HEK293 (cell line): Measurements from ENCODE around the gene ITSN1.

Source experiments
- CTCF ChIA-PET: fragments of 350-600 bp; formaldehyde crosslinking; extraction: SDS; loops from one replicate; lab custom pipeline; 2021; ENCODE audit warnings: antibody characterized with exemption; lab: Yijun Ruan, JAX
- POLR2A ChIA-PET: fragments of 300-600 bp; formaldehyde crosslinking; extraction: SDS; loops from one replicate; lab custom pipeline; 2020; ENCODE audit warnings: antibody characterized with exemption, inconsistent platforms; lab: Yijun Ruan, JAX
- H3K27ac ChIP-seq: fragments of 200-500 bp; sonication (Bioruptor generic); 2 replicates; pipeline ENCODE4 v1.5.1; 2014; ENCODE audit warnings: low read depth, low read length, control low read depth, inconsistent platforms; ENCODE audit errors: extremely low read depth
- H3K36me3 ChIP-seq, 2 experiments: fragments of 200-500 bp in 1 of 2; sonication (Bioruptor generic) in 1 of 2; 1 replicate in 1 of 2; 2 replicates in 1 of 2; pipeline ENCODE4 v1.5.1; 2014 to 2017; ENCODE audit warnings: inconsistent platforms in 2 of 2, low read length in 2 of 2; ENCODE audit not compliant: control insufficient read depth in 2 of 2, insufficient read depth in 1 of 2
- H3K4me1 ChIP-seq: fragments of 200-500 bp; sonication (Bioruptor generic); 2 replicates; pipeline ENCODE4 v1.5.1; 2014; ENCODE audit warnings: mild to moderate bottlenecking, low read length, inconsistent platforms; ENCODE audit not compliant: control insufficient read depth, insufficient read depth
- H3K4me3 ChIP-seq: 2 replicates; pipeline ENCODE4 v1.5.1; 2011; ENCODE audit warnings: low read depth, mild to moderate bottlenecking, control low read depth, low read length, moderate library complexity
- H3K9me3 ChIP-seq: fragments of 200-500 bp; sonication (Bioruptor generic); 2 replicates; pipeline ENCODE4 v1.5.1; 2014; ENCODE audit warnings: low read depth, low read length, inconsistent platforms; ENCODE audit not compliant: control insufficient read depth, insufficient read depth
- SCRT2 ChIP-seq: fragments of 450-650 bp; formaldehyde crosslinking; IDR thresholded peaks from 2 replicates; pipeline ENCODE4 v1.5.1; 2016; ENCODE audit warnings: missing biosample characterization, missing genetic modification characterization
- SP7 ChIP-seq: fragments of 450-650 bp; formaldehyde crosslinking; IDR thresholded peaks from 2 replicates; pipeline ENCODE4 v1.5.1; 2016; ENCODE audit warnings: missing biosample characterization, missing genetic modification characterization
- ZBTB21 ChIP-seq: fragments of 450-650 bp; formaldehyde crosslinking; IDR thresholded peaks from 2 replicates; pipeline ENCODE4 v1.5.1; 2017; ENCODE audit warnings: missing biosample characterization, missing genetic modification characterization
- ZFHX2 ChIP-seq: fragments of 450-650 bp; formaldehyde crosslinking; conservative IDR thresholded peaks from 2 replicates; pipeline ENCODE4 v1.5.1; 2016; ENCODE audit warnings: missing biosample characterization, missing genetic modification characterization
- ZFP41 ChIP-seq: fragments of 450-650 bp; formaldehyde crosslinking; IDR thresholded peaks from 2 replicates; pipeline ENCODE4 v1.5.1; 2016; ENCODE audit warnings: missing biosample characterization, missing genetic modification characterization, borderline replicate concordance
- ZIC2 ChIP-seq: fragments of 450-650 bp; formaldehyde crosslinking; IDR thresholded peaks from 2 replicates; pipeline ENCODE4 v1.5.1; 2016; ENCODE audit warnings: missing biosample characterization, missing genetic modification characterization
- ZNF184 ChIP-seq: fragments of 450-650 bp; IDR thresholded peaks from 2 replicates; pipeline ENCODE4 v1.5.1; 2018; ENCODE audit warnings: missing biosample characterization, mild to moderate bottlenecking, missing genetic modification characterization
- ZNF223 ChIP-seq: fragments of 450-650 bp; formaldehyde crosslinking; IDR thresholded peaks from 2 replicates; pipeline ENCODE4 v1.5.1; 2016; ENCODE audit warnings: missing biosample characterization, missing genetic modification characterization
- ZNF324 ChIP-seq: fragments of 450-650 bp; formaldehyde crosslinking; IDR thresholded peaks from 2 replicates; pipeline ENCODE4 v1.5.1; 2016; ENCODE audit warnings: missing biosample characterization, missing genetic modification characterization
- ZNF354C ChIP-seq: fragments of 450-650 bp; formaldehyde crosslinking; IDR thresholded peaks from 2 replicates; pipeline ENCODE4 v1.5.1; 2016; ENCODE audit warnings: missing biosample characterization, missing genetic modification characterization, low read depth, borderline replicate concordance
- ZNF366 ChIP-seq: fragments of 450-650 bp; formaldehyde crosslinking; conservative IDR thresholded peaks from 2 replicates; pipeline ENCODE4 v1.5.1; 2016; ENCODE audit warnings: missing biosample characterization, missing genetic modification characterization
- ZNF473 ChIP-seq: fragments of 450-650 bp; formaldehyde crosslinking; IDR thresholded peaks from 2 replicates; pipeline ENCODE4 v1.5.1; 2017; ENCODE audit warnings: missing biosample characterization, missing genetic modification characterization
- ZNF521 ChIP-seq: fragments of 450-650 bp; formaldehyde crosslinking; IDR thresholded peaks from 2 replicates; pipeline ENCODE4 v1.5.1; 2017; ENCODE audit warnings: missing biosample characterization, mild to moderate bottlenecking, missing genetic modification characterization
- ZNF529 ChIP-seq: fragments of 450-650 bp; formaldehyde crosslinking; IDR thresholded peaks from 2 replicates; pipeline ENCODE4 v1.5.1; 2017; ENCODE audit warnings: missing genetic modification characterization, missing biosample characterization; ENCODE audit not compliant: insufficient replicate concordance
- ZSCAN23 ChIP-seq: fragments of 450-650 bp; formaldehyde crosslinking; IDR thresholded peaks from 2 replicates; pipeline ENCODE4 v1.5.1; 2016; ENCODE audit warnings: missing biosample characterization, missing genetic modification characterization
- TF ChIP-seq, protein P1 (sequence below): fragments of 450-650 bp; formaldehyde crosslinking; conservative IDR thresholded peaks from 2 replicates; pipeline ENCODE4 v1.5.1; 2016; ENCODE audit warnings: low read depth, missing biosample characterization, missing genetic modification characterization
- TF ChIP-seq, protein P2 (sequence below): IDR thresholded peaks from 2 replicates; pipeline ENCODE4 v1.6.1; 2011; ENCODE audit warnings: mild to moderate bottlenecking, low read depth, low read length, borderline replicate concordance
- TF ChIP-seq, protein P3 (sequence below): fragments of 450-650 bp; formaldehyde crosslinking; IDR thresholded peaks from 2 replicates; pipeline ENCODE4 v1.5.1; 2016; ENCODE audit warnings: missing biosample characterization, missing genetic modification characterization
- TF ChIP-seq, protein P4 (sequence below): fragments of 450-650 bp; formaldehyde crosslinking; IDR thresholded peaks from 2 replicates; pipeline ENCODE4 v1.5.1; 2016; ENCODE audit warnings: missing biosample characterization, missing genetic modification characterization

The ITSN1 gene

DNA sequence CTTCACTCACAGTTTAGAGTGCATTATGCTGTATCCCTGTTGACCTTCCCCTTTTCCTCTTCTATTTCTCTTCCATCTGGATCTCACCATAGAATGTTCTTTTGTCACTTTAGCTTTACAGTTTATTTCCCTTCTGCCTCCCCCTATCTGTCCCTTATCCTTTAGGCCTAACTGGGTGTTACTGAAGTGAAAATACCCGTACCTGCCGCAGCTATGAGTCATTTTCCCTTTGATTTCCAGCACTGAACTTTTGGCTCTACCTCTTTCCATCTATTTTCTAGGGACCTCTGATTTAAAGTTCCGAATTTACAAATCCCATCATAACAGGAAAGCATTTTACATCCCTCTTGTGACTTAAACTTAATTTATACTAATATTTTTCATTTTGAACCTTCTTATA lies 19.7 kb downstream of the ITSN1 start:
- Histone ChIP-seq H3K4me3 (no peak overlapping the region), H3K36me3 (no peaks in the 10 kb centered on the region), H3K4me1 (no peaks in the 10 kb centered on the region), H3K27ac (no peak overlapping the region), H3K9me3 (no peaks in the 10 kb centered on the region)
- TF ChIP-seq SP7 (tag by site-specific recombination) (no peak), ZBTB21 (tag by site-specific recombination) (no peak), SCRT2 (no peak), ZNF223 (no peak), ZSCAN23 (no peak), ZIC2 (tag by site-specific recombination) (no peak), ZNF354C (tag by site-specific recombination) (no peak), ZNF529 (tag by site-specific recombination) (no peak), ZNF324 (no peak), ZFP41 (tag by site-specific recombination) (no peak), ZNF473 (tag by site-specific recombination) (no peak), ZNF366 (tag by site-specific recombination) (no peak)
- TF ChIP-seq, protein P1, sequence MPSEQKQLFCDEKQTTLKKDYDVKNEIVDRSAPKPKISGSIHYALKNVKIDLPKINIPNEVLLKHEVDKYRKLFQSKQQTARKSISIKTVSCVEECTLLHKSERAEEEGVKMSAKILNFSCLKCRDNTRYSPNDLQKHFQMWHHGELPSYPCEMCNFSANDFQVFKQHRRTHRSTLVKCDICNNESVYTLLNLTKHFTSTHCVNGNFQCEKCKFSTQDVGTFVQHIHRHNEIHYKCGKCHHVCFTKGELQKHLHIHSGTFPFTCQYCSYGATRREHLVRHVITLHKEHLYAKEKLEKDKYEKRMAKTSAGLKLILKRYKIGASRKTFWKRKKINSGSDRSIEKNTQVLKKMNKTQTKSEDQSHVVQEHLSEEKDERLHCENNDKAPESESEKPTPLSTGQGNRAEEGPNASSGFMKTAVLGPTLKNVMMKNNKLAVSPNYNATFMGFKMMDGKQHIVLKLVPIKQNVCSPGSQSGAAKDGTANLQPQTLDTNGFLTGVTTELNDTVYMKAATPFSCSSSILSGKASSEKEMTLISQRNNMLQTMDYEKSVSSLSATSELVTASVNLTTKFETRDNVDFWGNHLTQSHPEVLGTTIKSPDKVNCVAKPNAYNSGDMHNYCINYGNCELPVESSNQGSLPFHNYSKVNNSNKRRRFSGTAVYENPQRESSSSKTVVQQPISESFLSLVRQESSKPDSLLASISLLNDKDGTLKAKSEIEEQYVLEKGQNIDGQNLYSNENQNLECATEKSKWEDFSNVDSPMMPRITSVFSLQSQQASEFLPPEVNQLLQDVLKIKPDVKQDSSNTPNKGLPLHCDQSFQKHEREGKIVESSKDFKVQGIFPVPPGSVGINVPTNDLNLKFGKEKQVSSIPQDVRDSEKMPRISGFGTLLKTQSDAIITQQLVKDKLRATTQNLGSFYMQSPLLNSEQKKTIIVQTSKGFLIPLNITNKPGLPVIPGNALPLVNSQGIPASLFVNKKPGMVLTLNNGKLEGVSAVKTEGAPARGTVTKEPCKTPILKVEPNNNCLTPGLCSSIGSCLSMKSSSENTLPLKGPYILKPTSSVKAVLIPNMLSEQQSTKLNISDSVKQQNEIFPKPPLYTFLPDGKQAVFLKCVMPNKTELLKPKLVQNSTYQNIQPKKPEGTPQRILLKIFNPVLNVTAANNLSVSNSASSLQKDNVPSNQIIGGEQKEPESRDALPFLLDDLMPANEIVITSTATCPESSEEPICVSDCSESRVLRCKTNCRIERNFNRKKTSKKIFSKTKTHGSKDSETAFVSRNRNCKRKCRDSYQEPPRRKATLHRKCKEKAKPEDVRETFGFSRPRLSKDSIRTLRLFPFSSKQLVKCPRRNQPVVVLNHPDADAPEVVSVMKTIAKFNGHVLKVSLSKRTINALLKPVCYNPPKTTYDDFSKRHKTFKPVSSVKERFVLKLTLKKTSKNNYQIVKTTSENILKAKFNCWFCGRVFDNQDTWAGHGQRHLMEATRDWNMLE (tag by site-specific recombination) = no peak
- TF ChIP-seq, protein P2, sequence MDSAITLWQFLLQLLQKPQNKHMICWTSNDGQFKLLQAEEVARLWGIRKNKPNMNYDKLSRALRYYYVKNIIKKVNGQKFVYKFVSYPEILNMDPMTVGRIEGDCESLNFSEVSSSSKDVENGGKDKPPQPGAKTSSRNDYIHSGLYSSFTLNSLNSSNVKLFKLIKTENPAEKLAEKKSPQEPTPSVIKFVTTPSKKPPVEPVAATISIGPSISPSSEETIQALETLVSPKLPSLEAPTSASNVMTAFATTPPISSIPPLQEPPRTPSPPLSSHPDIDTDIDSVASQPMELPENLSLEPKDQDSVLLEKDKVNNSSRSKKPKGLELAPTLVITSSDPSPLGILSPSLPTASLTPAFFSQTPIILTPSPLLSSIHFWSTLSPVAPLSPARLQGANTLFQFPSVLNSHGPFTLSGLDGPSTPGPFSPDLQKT = no peak
- TF ChIP-seq, protein P3, sequence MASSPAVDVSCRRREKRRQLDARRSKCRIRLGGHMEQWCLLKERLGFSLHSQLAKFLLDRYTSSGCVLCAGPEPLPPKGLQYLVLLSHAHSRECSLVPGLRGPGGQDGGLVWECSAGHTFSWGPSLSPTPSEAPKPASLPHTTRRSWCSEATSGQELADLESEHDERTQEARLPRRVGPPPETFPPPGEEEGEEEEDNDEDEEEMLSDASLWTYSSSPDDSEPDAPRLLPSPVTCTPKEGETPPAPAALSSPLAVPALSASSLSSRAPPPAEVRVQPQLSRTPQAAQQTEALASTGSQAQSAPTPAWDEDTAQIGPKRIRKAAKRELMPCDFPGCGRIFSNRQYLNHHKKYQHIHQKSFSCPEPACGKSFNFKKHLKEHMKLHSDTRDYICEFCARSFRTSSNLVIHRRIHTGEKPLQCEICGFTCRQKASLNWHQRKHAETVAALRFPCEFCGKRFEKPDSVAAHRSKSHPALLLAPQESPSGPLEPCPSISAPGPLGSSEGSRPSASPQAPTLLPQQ (tag by site-specific recombination) = no peak
- ChIA-PET CTCF (interaction anchor here (0.6 kb wide), 1 partner anchor 10 kb away, joined by 3 read pairs; no protein-coding TSS in a partner anchor), POLR2A (interaction anchor here (0.6 kb wide), 1 partner anchor 17 kb away, joined by 3 read pairs; no protein-coding TSS in a partner anchor)

DNA sequence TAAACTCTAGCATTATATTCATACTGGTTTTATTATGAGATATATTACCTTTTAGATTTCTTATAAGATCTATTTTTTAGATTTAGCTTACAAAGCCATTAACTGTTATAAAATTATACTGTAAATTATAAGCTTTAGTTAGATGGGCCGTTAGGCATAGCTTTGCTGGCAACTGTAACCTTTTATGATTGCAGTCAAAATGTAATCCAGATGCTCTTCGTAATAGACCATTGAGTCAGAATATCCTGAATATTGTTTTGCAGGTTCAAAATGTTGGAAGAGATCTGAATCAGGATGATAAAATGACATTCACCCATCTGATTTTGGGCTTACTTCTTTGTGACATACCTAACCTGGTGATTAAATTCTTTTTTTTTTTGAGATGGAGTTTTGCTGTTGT lies 20.9 kb downstream of the ITSN1 start:
- H3K36me3 ChIP-seq = no peaks in the 10 kb centered on the region
- CTCF ChIA-PET = interaction anchor here (0.7 kb wide), 1 partner anchor 135 kb away, joined by 3 read pairs; no protein-coding TSS in a partner anchor
- no peaks in the 10 kb centered on the region for H3K4me1 ChIP-seq
- H3K27ac ChIP-seq = no peak overlapping the region
- no peaks in the 10 kb centered on the region for H3K9me3 ChIP-seq
- TF ChIP-seq ZNF521 (tag by site-specific recombination) (no peak), ZFHX2 (tag by site-specific recombination) (no peak), ZNF184 (tag by site-specific recombination) (no peak)
- TF ChIP-seq, protein P4, sequence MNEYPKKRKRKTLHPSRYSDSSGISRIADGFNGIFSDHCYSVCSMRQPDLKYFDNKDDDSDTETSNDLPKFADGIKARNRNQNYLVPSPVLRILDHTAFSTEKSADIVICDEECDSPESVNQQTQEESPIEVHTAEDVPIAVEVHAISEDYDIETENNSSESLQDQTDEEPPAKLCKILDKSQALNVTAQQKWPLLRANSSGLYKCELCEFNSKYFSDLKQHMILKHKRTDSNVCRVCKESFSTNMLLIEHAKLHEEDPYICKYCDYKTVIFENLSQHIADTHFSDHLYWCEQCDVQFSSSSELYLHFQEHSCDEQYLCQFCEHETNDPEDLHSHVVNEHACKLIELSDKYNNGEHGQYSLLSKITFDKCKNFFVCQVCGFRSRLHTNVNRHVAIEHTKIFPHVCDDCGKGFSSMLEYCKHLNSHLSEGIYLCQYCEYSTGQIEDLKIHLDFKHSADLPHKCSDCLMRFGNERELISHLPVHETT = no peak
- H3K4me3 ChIP-seq = no peak overlapping the region
- POLR2A ChIA-PET = no interaction called here
